ENCODE data around the gene S100A4.
"Not testable (repeated sequence)": the region's sequence is repeated elsewhere in the genome, so short reads cannot be mapped to it uniquely, and the experiment has no call there.

Gene S100A4

DNA sequence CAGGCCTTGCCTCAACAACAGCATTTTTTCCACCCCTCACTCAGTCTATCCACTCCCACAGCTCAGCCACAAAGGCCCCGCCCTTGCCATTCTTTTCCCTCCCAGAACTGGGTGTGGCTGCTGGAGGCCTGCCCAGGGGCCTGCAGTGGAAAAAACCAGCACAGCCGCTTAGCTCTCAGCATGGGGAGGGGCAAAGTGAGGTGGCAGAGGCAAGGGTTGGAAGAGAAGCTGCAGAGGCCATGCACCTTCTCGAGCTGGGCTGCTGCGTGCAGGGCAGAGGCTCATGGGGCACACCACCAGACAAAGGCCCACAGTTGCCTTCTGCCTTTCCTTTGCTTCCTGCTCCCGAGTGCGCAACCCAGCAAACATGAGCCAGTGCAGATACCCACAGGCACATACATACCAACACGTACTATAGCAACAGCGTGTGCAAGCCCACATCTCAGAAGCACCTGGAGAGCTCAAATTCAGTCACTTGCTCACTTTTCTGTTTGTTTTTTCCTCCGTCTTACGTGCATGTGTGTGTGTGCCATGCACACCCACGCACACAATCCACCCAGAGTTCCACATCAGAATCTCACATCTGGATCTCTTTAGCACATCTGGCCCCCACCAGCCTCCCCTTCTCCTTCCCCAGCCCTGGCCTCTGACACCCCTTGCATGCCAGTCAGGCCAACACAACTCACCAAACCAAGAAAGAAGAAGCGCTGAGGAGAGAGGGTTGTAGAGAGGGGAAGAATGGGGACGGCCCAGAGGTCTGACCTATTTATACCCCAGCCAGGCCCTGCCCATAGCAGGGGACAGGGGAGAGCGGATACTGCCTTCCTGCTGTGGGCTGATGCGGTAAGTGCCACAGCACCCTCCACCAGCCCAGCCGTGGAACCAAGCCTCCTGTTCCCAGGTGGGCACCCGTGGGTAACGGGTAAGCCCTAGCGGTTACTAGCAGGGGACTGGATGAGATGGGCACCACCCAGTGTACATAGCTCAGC lies at the start of gene S100A4:
TSS of gene S100A4 (minus strand) at position 740 of the 989 bp plus-strand sequence. CDS start 1,012 bp downstream, outside the sequence.
- peak; percentile 75 for DNase-seq

DNA sequence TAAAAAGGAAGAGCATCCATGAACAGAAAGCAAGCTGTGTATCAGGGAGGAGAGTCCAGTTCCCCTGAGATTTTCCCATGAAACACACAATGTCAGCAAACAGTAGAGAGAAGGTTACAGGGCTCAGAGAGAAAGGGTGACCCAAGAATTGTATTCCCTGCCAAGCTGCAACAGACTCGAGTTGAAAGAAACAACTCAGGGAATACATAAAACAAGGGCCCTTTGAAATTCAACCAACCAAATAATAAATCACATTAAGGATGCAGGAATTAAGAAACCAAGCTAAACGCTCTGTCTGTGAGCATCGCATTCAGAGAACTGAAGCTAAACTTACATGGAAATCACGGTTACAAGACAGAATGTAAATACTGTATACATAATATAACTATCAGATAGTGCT lies 47.1 kb upstream of the S100A4 start:
- no peak for DNase-seq

DNA sequence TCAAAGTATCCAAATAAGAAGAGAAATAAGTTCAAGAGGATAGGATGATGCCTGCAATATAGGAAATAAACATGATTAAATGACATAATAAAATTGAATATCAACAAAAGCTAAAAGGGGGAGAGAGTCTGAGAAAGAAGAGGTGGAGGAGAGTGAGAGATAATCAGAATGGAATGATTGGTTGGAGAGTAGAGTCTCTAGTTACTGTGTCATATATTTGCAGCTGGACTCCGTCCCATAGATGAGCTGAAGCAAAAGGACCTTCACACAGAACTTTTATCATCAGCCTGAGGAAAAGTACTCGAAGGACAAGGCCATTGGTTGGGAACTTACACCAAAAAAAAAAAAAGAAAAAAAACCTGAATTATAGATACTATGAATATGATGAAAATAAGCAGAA lies 42.9 kb upstream of the S100A4 start:
- no peak for DNase-seq

DNA sequence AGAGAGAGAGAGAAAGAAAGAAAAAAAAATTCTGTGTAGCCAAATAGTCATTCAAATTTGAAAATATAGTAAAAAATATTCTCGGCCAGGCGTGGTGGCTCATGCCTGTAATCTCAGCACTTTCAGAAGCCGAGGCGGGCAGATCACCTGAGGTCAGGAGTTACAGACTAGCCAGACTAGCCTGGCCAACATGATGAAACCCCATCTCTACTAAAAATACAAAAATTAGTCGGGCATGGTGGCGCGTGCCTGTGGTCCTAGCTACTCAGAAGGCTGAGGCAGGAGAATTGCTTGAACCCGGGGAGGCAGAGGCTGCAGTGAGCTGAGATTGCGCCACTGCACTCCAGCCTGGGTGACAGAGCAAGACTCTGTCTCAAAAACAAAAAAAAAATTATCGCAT lies 42.4 kb upstream of the S100A4 start:
- not testable (repeated sequence) for DNase-seq

DNA sequence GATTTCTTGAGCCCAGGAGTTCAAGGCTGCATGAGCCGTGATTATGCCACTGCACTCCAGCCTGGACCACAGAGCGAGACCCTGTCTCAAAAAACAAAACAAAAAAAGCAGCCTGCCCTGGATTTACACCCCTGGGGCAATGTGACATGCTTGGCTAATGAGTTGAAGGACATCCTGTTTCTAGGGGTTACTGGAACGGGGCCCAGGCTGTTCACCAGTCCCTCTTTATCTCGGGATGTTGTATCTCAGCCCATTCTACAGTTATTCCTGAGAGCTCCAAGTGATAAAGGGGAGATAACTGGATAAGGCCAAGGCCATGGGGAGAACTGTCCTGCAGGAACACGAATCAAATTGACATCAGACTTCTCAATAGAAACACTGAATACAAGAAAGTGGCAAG lies 41.7 kb upstream of the S100A4 start:
- DNase-seq: no peak

DNA sequence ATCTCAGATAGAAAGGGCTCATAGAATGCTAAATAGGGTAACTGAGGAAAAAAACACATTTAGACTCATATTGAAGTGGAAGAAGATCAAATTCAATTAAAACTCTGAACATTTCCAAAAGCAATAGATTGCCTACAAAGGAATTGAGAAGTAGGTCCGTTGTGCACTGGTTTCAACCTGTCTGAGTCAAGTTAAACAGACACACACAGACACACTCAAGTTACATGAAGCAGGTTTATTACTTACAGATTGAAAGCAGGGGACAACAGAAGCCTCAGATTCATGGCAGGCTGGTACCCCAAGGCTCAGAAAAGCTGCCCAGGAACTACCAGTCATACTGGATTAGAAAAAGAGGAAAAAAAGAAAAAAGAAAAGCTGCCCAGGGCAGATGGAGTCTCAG lies 40.7 kb upstream of the S100A4 start:
- DNase-seq: no peak

DNA sequence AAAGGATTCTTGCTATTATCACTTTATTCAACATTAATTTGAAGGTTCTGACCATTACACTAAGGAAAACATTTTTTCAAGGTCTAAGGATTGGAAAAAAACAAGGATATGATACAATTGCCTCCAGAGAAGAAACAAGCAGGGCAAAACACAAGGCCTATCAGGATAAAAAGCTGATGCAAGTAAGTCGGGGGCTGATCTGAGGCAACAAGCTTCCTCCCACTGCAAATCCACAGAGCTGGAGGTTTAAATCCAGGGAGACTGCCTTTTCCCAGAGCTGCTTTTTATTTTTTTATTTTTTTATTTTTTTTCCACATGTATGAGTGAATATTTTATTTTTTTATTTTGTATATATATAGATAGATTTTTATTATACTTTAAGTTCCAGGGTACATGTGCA lies 39.4 kb upstream of the S100A4 start:
- no peak for DNase-seq

DNA sequence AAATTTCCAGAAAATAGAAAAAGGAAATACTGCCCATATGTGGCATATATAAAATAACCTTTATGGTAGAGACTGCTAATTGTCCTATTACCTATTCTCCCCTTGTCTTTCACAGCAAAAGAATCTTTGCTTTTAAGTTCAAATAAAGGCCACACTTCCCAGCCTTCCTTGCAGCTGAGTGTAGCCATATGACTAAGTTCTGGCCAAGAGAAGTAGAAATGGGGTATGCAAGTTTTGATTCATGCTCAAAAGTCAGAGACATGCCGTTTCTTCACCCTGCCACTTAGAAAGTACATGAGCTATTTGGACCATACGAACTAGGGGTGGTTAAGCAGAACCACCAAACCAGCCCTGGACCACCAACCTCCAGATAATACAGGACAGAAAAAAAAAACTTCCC lies 38.4 kb upstream of the S100A4 start:
- DNase-seq: no peak

DNA sequence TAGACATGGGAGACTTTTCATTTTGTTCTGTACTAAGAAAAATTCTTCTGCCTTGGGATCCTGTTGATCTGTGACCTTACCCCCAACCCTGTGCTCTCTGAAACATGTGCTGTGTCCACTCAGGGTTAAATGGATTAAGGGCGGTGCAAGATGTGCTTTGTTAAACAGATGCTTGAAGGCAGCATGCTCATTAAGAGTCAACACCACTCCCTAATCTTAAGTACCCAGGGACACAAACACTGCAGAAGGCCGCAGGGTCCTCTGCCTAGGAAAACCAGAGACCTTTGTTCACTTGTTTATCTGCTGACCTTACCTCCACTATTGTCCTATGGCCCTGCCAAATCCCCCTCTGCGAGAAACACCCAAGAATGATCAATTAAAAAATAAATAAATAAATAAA lies 37.9 kb upstream of the S100A4 start:
- DNase-seq: not testable (repeated sequence)

DNA sequence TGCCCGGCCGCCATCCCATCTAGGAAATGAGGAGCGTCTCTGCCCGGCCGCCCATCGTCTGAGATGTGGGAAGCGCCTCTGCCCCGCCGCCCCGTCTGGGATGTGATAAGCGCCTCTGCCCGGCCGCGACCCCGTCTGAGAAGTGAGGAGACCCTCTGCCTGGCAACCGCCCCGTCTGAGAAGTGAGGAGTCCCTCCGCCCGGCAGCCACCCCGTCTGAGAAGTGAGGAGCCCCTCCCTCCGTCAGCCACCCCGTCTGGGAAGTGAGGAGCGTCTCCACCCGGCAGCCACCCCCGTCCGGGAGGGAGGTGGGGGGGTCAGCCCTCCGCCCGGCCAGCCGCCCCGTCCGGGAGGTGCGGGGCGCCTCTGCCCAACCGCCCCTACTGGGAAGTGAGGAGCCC lies 37.2 kb upstream of the S100A4 start:
- not testable (repeated sequence) for DNase-seq

DNA sequence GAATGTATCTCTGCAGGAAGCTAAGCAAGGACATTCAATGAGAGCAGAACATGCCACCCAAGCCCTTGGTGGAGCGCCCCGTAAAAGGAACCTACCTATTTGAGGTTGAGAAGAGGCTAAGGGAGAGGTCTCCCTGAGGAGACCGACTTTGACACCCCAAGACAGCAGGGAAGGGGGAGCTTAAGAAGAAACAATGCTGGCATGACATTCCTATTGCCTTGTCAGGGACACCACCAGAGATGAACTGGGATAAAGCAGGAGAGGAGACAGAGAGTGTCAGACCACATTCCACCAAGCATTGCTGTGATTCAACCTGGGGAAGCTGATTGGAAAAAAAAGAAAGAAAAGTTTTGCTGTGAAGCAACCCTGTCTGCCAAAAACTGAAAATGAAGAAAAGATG lies 33.3 kb upstream of the S100A4 start:
- no peak for DNase-seq

DNA sequence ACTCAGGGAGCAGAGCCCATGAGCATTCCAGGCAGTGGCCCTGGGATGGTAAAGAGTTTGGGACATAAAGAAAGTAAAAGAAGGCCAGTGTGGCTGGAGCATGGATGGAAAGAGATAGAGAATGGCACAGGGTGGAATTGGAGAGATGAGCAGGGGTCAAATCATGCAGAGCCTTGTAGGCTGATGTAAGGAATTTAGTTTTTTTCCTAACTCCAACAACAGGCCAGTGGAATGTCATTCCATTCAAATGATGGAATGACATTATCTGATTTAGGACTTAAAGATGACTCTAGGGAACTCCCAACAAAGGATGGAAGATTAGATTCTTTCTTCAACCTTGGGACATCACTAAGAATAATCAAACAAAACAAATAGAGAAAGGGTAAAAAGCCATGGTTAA lies 32.9 kb upstream of the S100A4 start:
- no peak for DNase-seq

DNA sequence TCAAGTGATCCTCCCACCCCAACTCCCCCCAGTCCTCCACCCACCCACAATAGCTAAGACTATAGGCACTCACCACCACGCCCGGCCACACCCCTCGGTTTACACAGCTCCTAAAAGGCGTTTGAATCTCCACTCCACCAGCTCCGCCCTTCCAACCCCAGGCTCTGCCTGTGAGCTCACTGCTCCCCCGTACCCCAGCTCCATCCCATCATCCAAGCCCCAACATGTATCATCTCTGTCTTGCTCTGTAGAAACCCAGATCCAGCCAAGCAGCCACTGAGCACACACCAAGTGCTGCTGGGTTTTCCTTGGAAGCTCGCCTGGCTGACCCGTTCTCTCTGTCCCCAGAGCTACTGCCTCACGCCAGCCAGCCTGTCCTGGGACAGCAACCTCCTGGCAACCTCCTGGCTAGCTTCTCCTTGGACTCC lies 32.0 kb upstream of the S100A4 start:
- no peak for DNase-seq

DNA sequence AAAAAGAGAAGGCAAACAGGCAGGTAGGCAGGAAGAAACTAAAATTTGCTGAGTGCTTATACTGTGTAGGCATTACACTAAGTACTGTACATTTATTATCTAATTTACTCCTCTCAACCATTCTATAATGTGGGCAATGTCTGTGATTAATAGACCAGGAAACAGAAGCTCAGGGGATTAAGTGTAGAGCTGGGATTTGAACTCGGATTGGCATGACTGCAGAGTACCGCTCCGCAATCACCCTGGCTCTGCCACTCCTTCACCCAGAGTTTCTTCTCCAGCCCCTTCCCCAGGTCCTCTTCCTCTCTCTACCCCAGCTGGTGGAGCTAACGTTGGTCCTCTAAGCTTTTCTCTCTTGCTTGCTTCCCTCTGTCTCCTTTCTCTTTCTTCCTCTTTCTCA lies 31.5 kb upstream of the S100A4 start:
- no peak for DNase-seq

DNA sequence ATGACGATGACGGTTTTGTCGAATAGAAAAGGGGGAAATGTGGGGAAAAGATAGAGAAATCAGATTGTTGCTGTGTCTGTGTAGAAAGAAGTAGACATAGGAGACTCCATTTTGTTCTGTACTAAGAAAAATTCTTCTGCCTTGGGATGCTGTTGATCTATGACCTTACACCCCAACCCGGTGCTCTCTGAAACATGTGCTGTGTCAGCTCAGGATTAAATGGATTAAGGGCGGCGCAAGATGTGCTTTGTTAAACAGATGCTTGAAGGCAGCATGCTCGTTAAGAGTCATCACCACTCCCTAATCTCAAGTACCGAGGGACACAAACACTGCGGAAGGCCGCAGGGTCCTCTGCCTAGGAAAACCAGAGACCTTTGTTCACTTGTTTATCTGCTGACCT lies 29.9 kb upstream of the S100A4 start:
- DNase-seq: not testable (repeated sequence)

DNA sequence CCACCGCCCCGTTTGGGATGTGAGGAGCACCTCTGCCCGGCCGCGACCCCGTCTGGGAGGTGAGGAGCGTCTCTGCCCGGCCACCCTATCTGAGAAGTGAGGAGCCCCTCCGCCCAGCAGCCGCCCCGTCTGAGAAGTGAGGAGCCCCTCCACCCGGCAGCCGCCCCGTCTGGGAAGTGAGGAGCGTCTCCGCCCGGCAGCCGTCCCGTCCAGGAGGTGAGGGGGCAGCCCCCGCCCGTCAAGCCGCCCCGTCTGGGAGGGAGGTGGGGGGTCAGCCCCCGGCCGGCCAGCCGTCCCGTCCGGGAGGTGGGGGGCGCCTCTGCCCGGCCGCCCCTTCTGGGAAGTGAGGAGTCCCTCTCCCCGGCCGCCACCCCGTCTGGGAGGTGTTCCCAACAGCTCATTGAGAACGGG lies 29.5 kb upstream of the S100A4 start:
- DNase-seq: not testable (repeated sequence)

DNA sequence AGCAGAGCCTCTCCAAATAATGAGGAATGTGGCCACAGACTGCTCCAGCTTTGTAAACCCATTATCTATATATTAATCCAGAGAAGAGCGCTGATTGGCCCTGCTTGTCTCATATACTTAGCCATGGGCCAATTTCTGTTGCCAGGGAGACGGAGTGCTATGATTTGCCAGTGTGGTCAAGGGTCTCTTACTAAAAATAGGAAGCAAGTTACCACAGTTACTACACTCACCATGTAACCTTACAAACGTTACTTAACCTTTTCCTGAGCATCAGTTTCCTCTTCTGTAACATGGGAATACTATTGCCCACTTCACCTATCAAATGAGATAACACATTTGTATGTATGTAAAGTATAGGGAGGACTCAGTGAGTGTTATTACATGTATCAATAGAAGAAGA lies 27.7 kb upstream of the S100A4 start:
- no peak for DNase-seq

DNA sequence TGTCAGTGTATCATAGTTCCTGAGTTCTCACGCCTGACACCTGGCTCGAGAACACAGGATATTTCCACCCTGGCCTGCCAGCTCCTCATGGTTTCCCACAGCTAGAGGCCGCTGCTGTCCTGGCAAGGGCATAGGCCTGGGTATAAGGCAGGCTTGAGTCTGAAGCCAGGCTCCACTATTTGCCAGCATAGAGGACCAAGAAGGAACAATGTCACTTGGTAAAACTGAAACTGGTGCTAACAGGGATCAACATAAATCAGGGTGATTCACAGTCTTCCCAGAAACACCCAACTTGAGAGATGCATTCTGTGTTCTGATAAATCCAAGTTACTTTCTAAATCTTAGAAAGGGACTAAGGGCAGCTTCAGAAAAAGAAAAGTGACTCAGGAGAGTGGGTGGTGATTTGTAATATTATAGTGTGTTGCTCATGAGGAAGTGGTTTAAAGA lies 27.0 kb upstream of the S100A4 start:
- peak; percentile 40 for DNase-seq

DNA sequence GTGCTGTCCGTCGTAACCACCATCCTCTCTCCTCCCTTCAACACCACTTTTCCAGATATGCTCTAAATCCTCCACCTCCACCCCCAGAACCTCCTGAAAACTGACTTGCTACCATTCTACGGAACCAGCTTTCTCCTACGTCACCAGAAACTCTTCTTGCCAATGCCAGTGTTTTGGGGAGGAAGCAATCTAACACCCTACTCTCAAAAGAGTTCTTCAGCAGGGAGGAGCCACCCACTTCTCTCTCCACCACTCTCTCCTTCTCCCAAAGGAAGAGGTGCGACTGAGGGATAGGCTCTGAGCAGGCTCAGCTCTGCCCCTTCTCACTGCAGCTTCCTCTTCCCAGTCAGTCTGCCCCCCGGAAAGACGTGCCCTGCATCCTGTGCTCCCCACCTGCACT lies 26.1 kb upstream of the S100A4 start:
- DNase-seq: no peak

DNA sequence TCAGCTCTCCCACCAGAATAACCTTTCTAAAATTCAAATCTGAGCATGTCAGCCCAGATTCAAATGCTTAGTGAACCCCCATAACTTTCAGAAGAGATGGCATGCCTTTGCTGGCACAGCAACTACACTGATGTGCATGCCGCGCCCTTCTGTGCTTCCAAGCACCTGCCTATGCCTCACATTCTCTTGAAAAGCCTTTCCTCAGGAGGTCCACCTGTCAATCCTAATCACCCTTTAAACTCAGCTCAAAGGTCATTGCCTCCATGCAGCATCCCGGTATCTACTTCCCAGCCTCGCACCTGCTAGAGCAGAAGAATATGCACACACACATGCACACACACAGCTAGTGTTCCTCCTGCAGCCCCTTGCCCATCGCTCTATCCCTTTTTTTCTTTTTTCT lies 25.3 kb upstream of the S100A4 start:
- no peak for DNase-seq

DNA sequence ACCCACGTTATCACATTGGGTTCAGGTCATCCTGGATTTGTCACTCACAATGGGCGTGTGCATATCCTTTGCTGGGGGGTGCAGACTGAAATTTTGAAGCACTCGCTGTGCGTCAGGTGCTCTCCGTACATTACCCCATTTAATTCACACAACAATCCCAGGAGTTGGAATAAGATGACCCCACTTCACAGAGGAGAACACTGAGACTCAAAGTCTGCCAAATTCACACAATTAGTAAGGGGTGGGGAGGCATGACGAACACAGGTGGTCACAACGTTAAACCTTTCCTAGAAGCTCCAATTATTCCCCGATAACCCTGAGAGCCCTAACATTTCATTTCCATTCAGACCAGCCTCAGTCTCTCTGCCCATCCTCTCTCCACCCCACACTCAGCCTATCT lies 23.9 kb upstream of the S100A4 start:
- DNase-seq: no peak

DNA sequence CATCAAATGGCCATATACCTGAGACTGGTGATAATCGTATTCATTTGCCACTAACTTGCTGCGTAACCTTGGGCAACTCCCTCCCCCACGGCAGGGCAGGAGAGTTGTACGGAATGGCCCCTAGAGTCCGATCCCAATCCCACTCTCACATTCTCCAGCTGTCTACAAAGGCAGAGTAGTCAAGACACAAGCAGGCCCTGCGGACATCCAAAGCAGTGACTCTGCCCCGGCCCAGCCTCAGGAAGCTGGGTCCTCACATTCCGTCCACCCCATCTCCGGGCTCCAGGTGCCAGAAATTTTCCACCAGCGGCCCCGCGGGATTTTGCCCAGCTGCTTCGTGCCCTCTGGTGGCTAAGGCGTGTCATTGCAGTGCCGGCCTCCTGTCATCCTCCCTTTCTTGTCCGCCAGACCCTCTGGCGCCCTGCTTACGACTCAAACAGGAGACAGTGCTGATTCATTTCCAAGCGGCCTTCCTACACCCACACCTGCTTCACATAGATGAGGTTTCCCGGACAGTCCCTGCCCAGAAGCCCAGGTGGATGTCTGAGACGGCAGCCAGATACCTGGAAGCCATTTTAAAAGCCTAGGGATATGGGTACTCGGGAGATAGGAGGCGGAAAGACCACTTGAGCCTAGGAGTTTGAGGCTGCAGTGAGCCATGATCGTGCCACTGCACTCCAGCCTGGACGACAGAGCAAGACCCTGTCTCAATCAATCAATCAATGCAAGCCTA lies 22.9 kb upstream of the S100A4 start:
- peak; percentile 75 for DNase-seq

DNA sequence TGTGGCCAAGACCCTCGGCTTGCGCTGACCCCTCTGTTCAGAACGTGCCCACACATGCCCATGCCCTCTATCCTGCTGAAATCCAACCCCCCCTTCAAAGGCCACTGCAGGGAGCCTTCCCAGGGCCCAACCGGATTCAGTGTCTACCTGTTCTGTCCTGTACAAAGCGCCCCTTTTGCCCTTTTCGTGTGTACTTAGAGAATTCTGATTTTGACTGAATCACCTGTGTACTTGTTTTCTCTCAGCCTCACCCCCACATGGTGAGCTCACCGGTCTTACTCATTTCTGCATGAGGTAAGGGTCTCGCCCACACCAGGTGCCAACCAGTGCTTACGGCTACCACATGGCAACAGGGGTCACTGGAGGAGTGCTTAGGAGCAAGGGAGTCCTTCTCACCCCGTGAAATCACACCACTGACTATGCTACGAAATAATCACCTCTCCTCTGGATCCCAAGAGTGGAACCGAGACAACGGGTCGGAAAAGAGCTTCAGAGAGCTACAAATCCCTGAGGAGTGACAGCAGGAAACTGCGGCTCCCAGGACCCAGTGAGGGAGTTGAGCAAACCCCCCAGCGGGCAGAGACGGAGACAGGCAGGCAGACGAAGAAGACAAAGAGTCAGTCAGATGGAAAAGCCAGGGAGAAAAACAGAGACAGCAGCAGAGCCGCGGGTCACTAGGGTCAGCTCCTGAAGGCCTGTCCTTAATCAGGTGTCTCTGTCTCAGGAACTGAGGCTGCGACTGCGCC lies 22.2 kb upstream of the S100A4 start:
- DNase-seq: no peak

All from activated gamma-delta T cell treated with Interleukin-2 at 50 U/mL for 16 hours (primary cell).